Measurements from ENCODE around the gene COG6. TPM values are rescaled to one million over a fixed set of nuclear protein-coding genes. Genes with fewer than 3 reads are reported as not detected.

Gene COG6
- total RNA-seq, 1 experiment from 2014 or later, result 24.3 TPM

DNA sequence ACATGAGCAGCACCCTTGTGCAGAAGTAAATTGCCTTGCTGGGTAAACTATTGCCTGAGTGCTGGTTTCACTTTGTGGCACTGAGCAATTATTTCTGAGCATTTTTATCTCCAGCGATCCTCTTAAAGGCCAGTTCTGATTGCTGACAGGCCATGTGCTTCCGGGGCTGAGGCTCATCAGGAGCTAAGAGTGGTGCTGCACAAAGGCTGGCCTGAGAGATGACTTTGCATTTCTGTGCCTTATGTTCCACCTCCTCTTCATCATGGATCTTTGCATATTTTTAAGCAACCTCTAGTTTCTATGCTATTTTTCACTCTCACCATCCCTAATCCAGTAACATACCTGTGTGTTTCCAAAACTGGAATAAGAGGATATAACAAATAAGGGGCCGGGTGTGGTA lies 17.6 kb upstream of the COG6 start:
- POLR2A ChIA-PET, result no interaction called here
- ATAC-seq, result no peak
- DNase-seq (ENCODE audit: low read depth, low spot score), result no peak
- Histone ChIP-seq H3K27ac (ENCODE audit: low read length) (no peak overlapping the region), H3K4me3 (ENCODE audit: low read depth in 2 of 2, low read length in 2 of 2) (no peak overlapping the region), H3K27me3 (ENCODE audit: control insufficient read depth, insufficient read depth, low read length) (no peaks in the 10 kb centered on the region), H3K9me3 (ENCODE audit: control insufficient read depth, insufficient read depth, low read depth, low read length) (no peaks in the 10 kb centered on the region), H3K4me1 (ENCODE audit: control insufficient read depth, insufficient read depth, low read length) (no peaks in the 10 kb centered on the region), H3K36me3 (ENCODE audit: control insufficient read depth, insufficient read depth, low read length) (no peaks in the 10 kb centered on the region)
- TF ChIP-seq SIN3A (IDR thresholded peaks at IDR 0.05; ENCODE audit: borderline replicate concordance, insufficient read depth, low read depth, low read length), result no peak
- TF ChIP-seq, protein P1, sequence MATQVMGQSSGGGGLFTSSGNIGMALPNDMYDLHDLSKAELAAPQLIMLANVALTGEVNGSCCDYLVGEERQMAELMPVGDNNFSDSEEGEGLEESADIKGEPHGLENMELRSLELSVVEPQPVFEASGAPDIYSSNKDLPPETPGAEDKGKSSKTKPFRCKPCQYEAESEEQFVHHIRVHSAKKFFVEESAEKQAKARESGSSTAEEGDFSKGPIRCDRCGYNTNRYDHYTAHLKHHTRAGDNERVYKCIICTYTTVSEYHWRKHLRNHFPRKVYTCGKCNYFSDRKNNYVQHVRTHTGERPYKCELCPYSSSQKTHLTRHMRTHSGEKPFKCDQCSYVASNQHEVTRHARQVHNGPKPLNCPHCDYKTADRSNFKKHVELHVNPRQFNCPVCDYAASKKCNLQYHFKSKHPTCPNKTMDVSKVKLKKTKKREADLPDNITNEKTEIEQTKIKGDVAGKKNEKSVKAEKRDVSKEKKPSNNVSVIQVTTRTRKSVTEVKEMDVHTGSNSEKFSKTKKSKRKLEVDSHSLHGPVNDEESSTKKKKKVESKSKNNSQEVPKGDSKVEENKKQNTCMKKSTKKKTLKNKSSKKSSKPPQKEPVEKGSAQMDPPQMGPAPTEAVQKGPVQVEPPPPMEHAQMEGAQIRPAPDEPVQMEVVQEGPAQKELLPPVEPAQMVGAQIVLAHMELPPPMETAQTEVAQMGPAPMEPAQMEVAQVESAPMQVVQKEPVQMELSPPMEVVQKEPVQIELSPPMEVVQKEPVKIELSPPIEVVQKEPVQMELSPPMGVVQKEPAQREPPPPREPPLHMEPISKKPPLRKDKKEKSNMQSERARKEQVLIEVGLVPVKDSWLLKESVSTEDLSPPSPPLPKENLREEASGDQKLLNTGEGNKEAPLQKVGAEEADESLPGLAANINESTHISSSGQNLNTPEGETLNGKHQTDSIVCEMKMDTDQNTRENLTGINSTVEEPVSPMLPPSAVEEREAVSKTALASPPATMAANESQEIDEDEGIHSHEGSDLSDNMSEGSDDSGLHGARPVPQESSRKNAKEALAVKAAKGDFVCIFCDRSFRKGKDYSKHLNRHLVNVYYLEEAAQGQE (IDR thresholded peaks at IDR 0.05; ENCODE audit: insufficient read depth in 1 of 2, low read depth in 2 of 2, low read length in 1 of 2), result no peak
- no peak for TF ChIP-seq TCF7L2 (IDR thresholded peaks at IDR 0.05; ENCODE audit: low read depth, low read length)
- no TSS peak for BruUV-seq (replicated peaks)
- intact Hi-C loops (cut with micrococcal nuclease; ENCODE audit: unreplicated experiment) (no loop called here), in situ Hi-C loops (cut with HindIII; ENCODE audit: low pct_unique_long_range_greater_than_20kb, low sequenced_read_pairs) (no loop called here)
- CTCF ChIA-PET, result no interaction called here

DNA sequence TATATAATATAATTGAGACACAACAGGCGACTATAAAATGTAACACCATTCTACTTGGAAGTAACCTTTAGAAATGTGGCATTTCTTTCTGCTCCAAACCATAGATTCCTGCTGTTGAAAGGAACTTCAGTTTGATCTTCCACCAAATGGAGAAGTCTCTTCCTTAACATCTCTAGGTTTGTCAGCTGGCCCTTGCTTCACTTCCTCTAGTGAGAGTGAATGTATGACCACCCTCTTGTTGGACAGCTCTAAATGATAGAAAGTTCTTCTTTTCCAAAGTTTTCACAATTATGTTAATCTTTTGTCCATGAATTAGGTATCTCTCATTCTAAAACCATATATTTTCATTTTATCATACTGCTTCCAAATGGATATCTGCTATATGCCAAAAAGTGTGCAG lies 13.8 kb upstream of the COG6 start:
- in situ Hi-C loops (cut with HindIII; ENCODE audit: low pct_unique_long_range_greater_than_20kb, low sequenced_read_pairs), result no loop called here
- Histone ChIP-seq H3K27me3 (ENCODE audit: control insufficient read depth, insufficient read depth, low read length) (no peaks in the 10 kb centered on the region), H3K4me3 (ENCODE audit: low read depth in 2 of 2, low read length in 2 of 2) (no peak overlapping the region), H3K9me3 (ENCODE audit: control insufficient read depth, insufficient read depth, low read depth, low read length) (no peaks in the 10 kb centered on the region), H3K36me3 (ENCODE audit: control insufficient read depth, insufficient read depth, low read length) (no peaks in the 10 kb centered on the region), H3K27ac (ENCODE audit: low read length) (no peak overlapping the region), H3K4me1 (ENCODE audit: control insufficient read depth, insufficient read depth, low read length) (no peaks in the 10 kb centered on the region)
- DNase-seq (ENCODE audit: low read depth, low spot score) (no peak), ATAC-seq (no peak)
- ChIA-PET POLR2A (no interaction called here), CTCF (no interaction called here)
- no TSS peak for BruUV-seq (replicated peaks)
- TF ChIP-seq SIN3A (IDR thresholded peaks at IDR 0.05; ENCODE audit: borderline replicate concordance, insufficient read depth, low read depth, low read length) (no peak), POLR2AphosphoS5 (IDR thresholded peaks at IDR 0.05; ENCODE audit: low read depth, low read length) (no peak), TCF7L2 (IDR thresholded peaks at IDR 0.05; ENCODE audit: low read depth, low read length) (no peak)
- TF ChIP-seq, protein P1 (IDR thresholded peaks at IDR 0.05; ENCODE audit: insufficient read depth in 1 of 2, low read depth in 2 of 2, low read length in 1 of 2), result no peak
- TF ChIP-seq, protein P2, sequence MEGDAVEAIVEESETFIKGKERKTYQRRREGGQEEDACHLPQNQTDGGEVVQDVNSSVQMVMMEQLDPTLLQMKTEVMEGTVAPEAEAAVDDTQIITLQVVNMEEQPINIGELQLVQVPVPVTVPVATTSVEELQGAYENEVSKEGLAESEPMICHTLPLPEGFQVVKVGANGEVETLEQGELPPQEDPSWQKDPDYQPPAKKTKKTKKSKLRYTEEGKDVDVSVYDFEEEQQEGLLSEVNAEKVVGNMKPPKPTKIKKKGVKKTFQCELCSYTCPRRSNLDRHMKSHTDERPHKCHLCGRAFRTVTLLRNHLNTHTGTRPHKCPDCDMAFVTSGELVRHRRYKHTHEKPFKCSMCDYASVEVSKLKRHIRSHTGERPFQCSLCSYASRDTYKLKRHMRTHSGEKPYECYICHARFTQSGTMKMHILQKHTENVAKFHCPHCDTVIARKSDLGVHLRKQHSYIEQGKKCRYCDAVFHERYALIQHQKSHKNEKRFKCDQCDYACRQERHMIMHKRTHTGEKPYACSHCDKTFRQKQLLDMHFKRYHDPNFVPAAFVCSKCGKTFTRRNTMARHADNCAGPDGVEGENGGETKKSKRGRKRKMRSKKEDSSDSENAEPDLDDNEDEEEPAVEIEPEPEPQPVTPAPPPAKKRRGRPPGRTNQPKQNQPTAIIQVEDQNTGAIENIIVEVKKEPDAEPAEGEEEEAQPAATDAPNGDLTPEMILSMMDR (IDR thresholded peaks at IDR 0.05), result no peak
- intact Hi-C loops (cut with micrococcal nuclease; ENCODE audit: unreplicated experiment), result no loop called here

All from Panc1 (cell line).